ENCODE data around the gene MKX. TPM values are rescaled to one million over a fixed set of nuclear protein-coding genes. Genes with fewer than 3 reads are reported as not detected.

The MKX gene
- total RNA-seq, 6 donors from 2014 or later = 0.30 to 4.1 (median 1.2) TPM; not detected in 1

GRCh38 chr10:27658788-27659187 is 86.8 kb downstream of the MKX start:
- H3K36me3 ChIP-seq = no peaks in the 10 kb centered on the region
- H3K9me3 ChIP-seq = no peaks in the 10 kb centered on the region
- H3K27ac ChIP-seq = no peak overlapping the region
- no peak overlapping the region for H3K4me3 ChIP-seq
- H3K27me3 ChIP-seq = no peaks in the 10 kb centered on the region
- ATAC-seq (ENCODE audit: low FRiP score in 2 of 2) = no peak
- H3K4me1 ChIP-seq = no peaks in the 10 kb centered on the region
- no peak for DNase-seq
- TF ChIP-seq CTCF (IDR thresholded peaks at IDR 0.05) (no peak), EP300 (IDR thresholded peaks at IDR 0.05) (no peak), POLR2AphosphoS5 (IDR thresholded peaks at IDR 0.05) (no peak), POLR2A (IDR thresholded peaks at IDR 0.05) (no peak)
- WGBS, 2 donors = 83 to 89% methylated on average over 7 of the region's 7 CpGs

GRCh38 chr10:27655296-27655695 is 90.3 kb downstream of the MKX start:
- TF ChIP-seq EP300 (IDR thresholded peaks at IDR 0.05) (no peak), POLR2A (IDR thresholded peaks at IDR 0.05) (no peak), CTCF (IDR thresholded peaks at IDR 0.05) (no peak), POLR2AphosphoS5 (IDR thresholded peaks at IDR 0.05) (no peak)
- H3K36me3 ChIP-seq = no peaks in the 10 kb centered on the region
- H3K27ac ChIP-seq = no peak overlapping the region
- no peaks in the 10 kb centered on the region for H3K4me1 ChIP-seq
- H3K9me3 ChIP-seq = no peaks in the 10 kb centered on the region
- ATAC-seq (ENCODE audit: low FRiP score in 2 of 2) (no peak), DNase-seq (peak in 1 of 2 donors; percentile 20)
- H3K27me3 ChIP-seq = no peaks in the 10 kb centered on the region
- H3K4me3 ChIP-seq = no peak overlapping the region
- WGBS, 2 donors = 83 to 90% methylated on average over 4 of the region's 4 CpGs

- no peak for ATAC-seq (ENCODE audit: low FRiP score in 2 of 2)
- no peak for TF ChIP-seq CTCF (IDR thresholded peaks at IDR 0.05)
- TF ChIP-seq POLR2A (IDR thresholded peaks at IDR 0.05) = no peak
- TF ChIP-seq POLR2AphosphoS5 (IDR thresholded peaks at IDR 0.05) = no peak
- TF ChIP-seq EP300 (IDR thresholded peaks at IDR 0.05) = no peak
Observed at GRCh38 chr10:27654284-27654683, 91.3 kb downstream of the MKX start.

DNA sequence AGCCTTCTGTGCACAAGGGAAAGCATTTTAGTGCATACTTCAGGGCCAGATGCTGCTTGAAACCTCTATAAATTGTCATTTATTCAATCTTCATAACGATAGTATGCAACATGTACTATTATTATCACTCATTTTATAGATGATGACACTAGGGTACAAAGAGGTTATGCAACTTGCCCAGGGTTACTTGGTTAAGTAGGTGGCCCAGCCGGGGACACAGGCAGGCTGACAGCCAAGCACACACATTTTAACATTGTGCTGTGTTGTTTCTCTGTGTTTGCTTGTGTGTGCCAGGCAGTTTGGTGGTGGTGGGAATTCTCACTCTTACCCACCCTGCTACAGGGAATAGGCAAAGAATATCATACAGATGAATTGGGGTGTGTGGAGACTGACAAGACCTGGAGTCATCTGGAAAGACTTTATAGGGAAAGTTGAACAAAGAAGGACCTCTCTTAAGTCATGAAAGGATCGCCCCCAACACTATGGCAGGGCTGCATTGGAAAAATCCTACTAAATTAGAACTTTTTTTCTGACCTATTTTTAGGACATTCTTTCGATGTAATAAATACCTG is 98.9 kb downstream of the MKX start:
- no peak overlapping the region for H3K4me3 ChIP-seq
- TF ChIP-seq CTCF (IDR thresholded peaks at IDR 0.05) (no peak), POLR2A (IDR thresholded peaks at IDR 0.05) (no peak), POLR2AphosphoS5 (IDR thresholded peaks at IDR 0.05) (no peak), EP300 (IDR thresholded peaks at IDR 0.05) (no peak)
- DNase-seq (no peak), ATAC-seq (ENCODE audit: low FRiP score in 2 of 2) (no peak)
- WGBS, 2 donors = 70 to 80% methylated on average over 4 of the region's 4 CpGs
- H3K27ac ChIP-seq = no peak overlapping the region
- H3K9me3 ChIP-seq = peaks cover 0 to 5% (median 0%) of the 10 kb centered on the region in 4 donors
- H3K36me3 ChIP-seq = no peaks in the 10 kb centered on the region
- no peaks in the 10 kb centered on the region for H3K27me3 ChIP-seq
- no peaks in the 10 kb centered on the region for H3K4me1 ChIP-seq

More at GRCh38 chr10:27654284-27654683, 91.3 kb downstream of the MKX start:
- no peaks in the 10 kb centered on the region for H3K36me3 ChIP-seq
- H3K9me3 ChIP-seq = no peaks in the 10 kb centered on the region
- H3K27ac ChIP-seq = no peak overlapping the region
- H3K4me1 ChIP-seq = no peaks in the 10 kb centered on the region
- 85 to 95% methylated on average over 6 of the region's 6 CpGs for WGBS, 2 donors
- DNase-seq = no peak
- H3K27me3 ChIP-seq = no peaks in the 10 kb centered on the region
- no peak overlapping the region for H3K4me3 ChIP-seq

- no peak for TF ChIP-seq POLR2A (IDR thresholded peaks at IDR 0.05)
- no peak for TF ChIP-seq EP300 (IDR thresholded peaks at IDR 0.05)
- no peak for TF ChIP-seq POLR2AphosphoS5 (IDR thresholded peaks at IDR 0.05)
- TF ChIP-seq CTCF (IDR thresholded peaks at IDR 0.05) = no peak
- ATAC-seq (ENCODE audit: low FRiP score in 2 of 2) = no peak
- 85% methylated on average over 4 of the region's 4 CpGs for WGBS, 2 donors
Observed at GRCh38 chr10:27646194-27646593, 99.4 kb downstream of the MKX start.

More at GRCh38 chr10:27646194-27646593, 99.4 kb downstream of the MKX start:
- Histone ChIP-seq H3K27me3 (no peaks in the 10 kb centered on the region), H3K36me3 (no peaks in the 10 kb centered on the region), H3K27ac (no peak overlapping the region), H3K4me3 (no peak overlapping the region), H3K4me1 (no peaks in the 10 kb centered on the region), H3K9me3 (peaks cover 0 to 5% (median 0%) of the 10 kb centered on the region in 4 donors)
- no peak for DNase-seq

All from upper lobe of left lung (tissue), 6 donors.